K562 (cell line): ENCODE data around the gene GIMAP1.

Experiments
- ATF1 ChIP-seq, 2 experiments: fragments of 450-650 bp in 1 of 2; IDR thresholded peaks; 2 replicates each; pipeline ENCODE4 v1.6.1; 2016; ENCODE audit warnings: missing compliant biosample characterization in 1 of 2, missing genetic modification characterization in 1 of 2
- CBX5 ChIP-seq: IDR thresholded peaks from 2 replicates; pipeline ENCODE4 v1.6.1; 2014; ENCODE audit warnings: low read depth, borderline replicate concordance
- CBX8 ChIP-seq: fragments of 200-600 bp; sonication (generic); IDR thresholded peaks from 2 replicates; pipeline ENCODE4 v1.6.1; 2012; ENCODE audit warnings: borderline replicate concordance, mixed run types, low read depth, mild to moderate bottlenecking, moderate library complexity, mixed read lengths, low read length, control low read depth, inconsistent platforms; ENCODE audit not compliant: poor library complexity, severe bottlenecking; ENCODE audit errors: extremely low read depth
- MAZ ChIP-seq, 2 experiments: fragments of 450-650 bp in 1 of 2; sonication (generic) in 1 of 2; formaldehyde crosslinking; IDR thresholded peaks in 1 of 2; conservative IDR thresholded peaks in 1 of 2; 2 replicates each; pipeline versions ENCODE4 v1.4.0 to v1.5.0; 2020; ENCODE audit warnings: mild to moderate bottlenecking in 1 of 2, missing genetic modification reagents in 1 of 2
- NRF1 ChIP-seq, 2 experiments: fragments of 450-650 bp; IDR thresholded peaks in 1 of 2; conservative IDR thresholded peaks in 1 of 2; 2 replicates each; pipeline ENCODE4 v1.6.1; 2014; ENCODE audit warnings: mild to moderate bottlenecking in 2 of 2
- POLR2A ChIP-seq: fragments of 450-650 bp; conservative IDR thresholded peaks from 2 replicates; pipeline ENCODE4 v1.6.1; 2016
- PYGO2 ChIP-seq: fragments of 450-650 bp; IDR thresholded peaks from 2 replicates; pipeline ENCODE4 v1.6.1; 2016; ENCODE audit warnings: mild to moderate bottlenecking, missing genetic modification characterization, moderate library complexity, missing compliant biosample characterization
- SMARCA5 ChIP-seq: fragments of 450-650 bp; IDR thresholded peaks from 2 replicates; pipeline ENCODE4 v1.6.1; 2016
- TAF1 ChIP-seq: IDR thresholded peaks from 2 replicates; pipeline ENCODE4 v1.6.1; 2011; ENCODE audit warnings: mild to moderate bottlenecking, low read length, moderate library complexity; ENCODE audit not compliant: insufficient read depth, control insufficient read depth, severe bottlenecking; ENCODE audit errors: extremely low read depth
- TF ChIP-seq, protein P1 (sequence below): fragments of 250-450 bp; sonication (Bioruptor Pico); IDR thresholded peaks from 2 replicates; pipeline ENCODE4 v1.9.0; 2021; ENCODE audit warnings: mild to moderate bottlenecking, inconsistent platforms
- TF ChIP-seq, protein P2 (sequence below), 3 experiments: IDR thresholded peaks in 2 of 3; conservative IDR thresholded peaks in 1 of 3; 2 replicates each; pipeline ENCODE4 v1.5.1; 2011 to 2012; ENCODE audit warnings: low read length in 3 of 3, mild to moderate bottlenecking in 3 of 3, control low read depth in 2 of 3, improper control_type of control experiment in 1 of 3, inconsistent platforms in 1 of 3, low read depth in 1 of 3, mixed read lengths in 1 of 3, moderate library complexity in 1 of 3; ENCODE audit not compliant: insufficient read depth in 2 of 3

DNA sequence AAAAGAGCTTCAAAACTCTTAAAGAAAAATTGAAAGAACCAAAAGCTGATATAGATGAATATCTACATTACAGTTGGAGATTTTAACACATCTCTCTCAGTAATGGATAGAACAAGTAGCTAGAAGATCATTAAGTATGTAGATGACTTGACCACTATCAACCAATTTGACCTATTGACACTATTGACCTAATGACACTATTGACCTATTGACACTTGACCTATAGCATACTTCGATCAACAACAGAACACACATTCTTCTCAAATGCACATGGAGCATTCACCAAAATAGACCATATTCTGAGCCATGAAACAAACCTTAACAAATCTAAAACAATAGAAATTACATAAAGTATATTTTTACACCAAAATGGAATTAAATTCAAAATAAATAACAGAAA, 43.1 kb downstream of the GIMAP1 start:
- TF ChIP-seq CBX5 = no peak
- TF ChIP-seq, protein P1, sequence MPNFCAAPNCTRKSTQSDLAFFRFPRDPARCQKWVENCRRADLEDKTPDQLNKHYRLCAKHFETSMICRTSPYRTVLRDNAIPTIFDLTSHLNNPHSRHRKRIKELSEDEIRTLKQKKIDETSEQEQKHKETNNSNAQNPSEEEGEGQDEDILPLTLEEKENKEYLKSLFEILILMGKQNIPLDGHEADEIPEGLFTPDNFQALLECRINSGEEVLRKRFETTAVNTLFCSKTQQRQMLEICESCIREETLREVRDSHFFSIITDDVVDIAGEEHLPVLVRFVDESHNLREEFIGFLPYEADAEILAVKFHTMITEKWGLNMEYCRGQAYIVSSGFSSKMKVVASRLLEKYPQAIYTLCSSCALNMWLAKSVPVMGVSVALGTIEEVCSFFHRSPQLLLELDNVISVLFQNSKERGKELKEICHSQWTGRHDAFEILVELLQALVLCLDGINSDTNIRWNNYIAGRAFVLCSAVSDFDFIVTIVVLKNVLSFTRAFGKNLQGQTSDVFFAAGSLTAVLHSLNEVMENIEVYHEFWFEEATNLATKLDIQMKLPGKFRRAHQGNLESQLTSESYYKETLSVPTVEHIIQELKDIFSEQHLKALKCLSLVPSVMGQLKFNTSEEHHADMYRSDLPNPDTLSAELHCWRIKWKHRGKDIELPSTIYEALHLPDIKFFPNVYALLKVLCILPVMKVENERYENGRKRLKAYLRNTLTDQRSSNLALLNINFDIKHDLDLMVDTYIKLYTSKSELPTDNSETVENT (CRISPR knock-in tag) = no peak
- TF ChIP-seq POLR2A = no peak
- TF ChIP-seq, protein P2, sequence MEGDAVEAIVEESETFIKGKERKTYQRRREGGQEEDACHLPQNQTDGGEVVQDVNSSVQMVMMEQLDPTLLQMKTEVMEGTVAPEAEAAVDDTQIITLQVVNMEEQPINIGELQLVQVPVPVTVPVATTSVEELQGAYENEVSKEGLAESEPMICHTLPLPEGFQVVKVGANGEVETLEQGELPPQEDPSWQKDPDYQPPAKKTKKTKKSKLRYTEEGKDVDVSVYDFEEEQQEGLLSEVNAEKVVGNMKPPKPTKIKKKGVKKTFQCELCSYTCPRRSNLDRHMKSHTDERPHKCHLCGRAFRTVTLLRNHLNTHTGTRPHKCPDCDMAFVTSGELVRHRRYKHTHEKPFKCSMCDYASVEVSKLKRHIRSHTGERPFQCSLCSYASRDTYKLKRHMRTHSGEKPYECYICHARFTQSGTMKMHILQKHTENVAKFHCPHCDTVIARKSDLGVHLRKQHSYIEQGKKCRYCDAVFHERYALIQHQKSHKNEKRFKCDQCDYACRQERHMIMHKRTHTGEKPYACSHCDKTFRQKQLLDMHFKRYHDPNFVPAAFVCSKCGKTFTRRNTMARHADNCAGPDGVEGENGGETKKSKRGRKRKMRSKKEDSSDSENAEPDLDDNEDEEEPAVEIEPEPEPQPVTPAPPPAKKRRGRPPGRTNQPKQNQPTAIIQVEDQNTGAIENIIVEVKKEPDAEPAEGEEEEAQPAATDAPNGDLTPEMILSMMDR (IDR thresholded peaks at IDR 0.05 in 2 of 3, conservative IDR thresholded peaks at IDR 0.05 in 1 of 3; ENCODE audit: insufficient read depth in 2 of 3, low read depth in 1 of 3, low read length in 3 of 3) = no peak
- TF ChIP-seq ATF1 (CRISPR knock-in tag; IDR thresholded peaks at IDR 0.05) = no peak
- TF ChIP-seq ATF1 (tag; IDR thresholded peaks at IDR 0.05) = no peak
- TF ChIP-seq SMARCA5 = no peak
- no peak for TF ChIP-seq PYGO2
- no peak for TF ChIP-seq NRF1 (conservative IDR thresholded peaks at IDR 0.05 in 1 of 2, IDR thresholded peaks at IDR 0.05 in 1 of 2)
- TF ChIP-seq TAF1 = no peak
- no peak for TF ChIP-seq CBX8
- TF ChIP-seq MAZ (CRISPR knock-in tag; conservative IDR thresholded peaks at IDR 0.05 in 1 of 2, IDR thresholded peaks at IDR 0.05 in 1 of 2) = no peak
